Thyroid gland (tissue), 4 donors: Measurements from ENCODE around the gene CTNNA3.

Experiments used
- CTCF ChIP-seq, 6 experiments: fragments of 200-600 bp in 3 of 6; fragments of 450-650 bp in 3 of 6; sonication (generic) in 3 of 6; IDR thresholded peaks; one replicate each; pipeline ENCODE4 v1.5.1; 2016 to 2019; ENCODE audit warnings: antibody characterized with exemption in 6 of 6, mild to moderate bottlenecking in 2 of 6, inconsistent platforms in 1 of 6, moderate library complexity in 1 of 6
- POLR2A ChIP-seq, 2 donors: fragments of 450-650 bp; IDR thresholded peaks; one replicate each; pipeline ENCODE4 v1.6.1; 2017; ENCODE audit warnings: antibody characterized with exemption in 2 of 2, mild to moderate bottlenecking in 2 of 2, moderate library complexity in 1 of 2

DNA sequence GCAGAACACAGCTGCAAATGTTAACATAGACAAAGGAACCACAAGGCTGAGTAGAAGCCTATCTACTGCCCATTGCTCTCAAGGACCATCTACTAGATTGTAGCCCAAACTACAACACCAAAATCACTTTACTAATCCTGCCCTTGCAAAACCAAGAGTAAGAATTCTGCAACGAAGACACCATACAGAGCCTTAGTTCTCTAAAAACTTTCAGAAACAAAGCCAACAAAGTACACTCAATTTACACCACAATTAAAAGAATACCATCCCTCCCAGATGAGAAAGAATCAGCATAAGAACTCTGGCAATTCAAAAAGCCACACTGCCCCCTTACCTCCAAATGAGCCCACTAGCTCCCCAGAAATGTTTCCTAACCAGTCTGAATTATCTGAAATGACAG is 294.3 kb downstream of the CTNNA3 start:
- TF ChIP-seq CTCF (IDR thresholded peaks at IDR 0.05): no peak
- TF ChIP-seq POLR2A (IDR thresholded peaks at IDR 0.05): no peak
